Heart right ventricle (tissue), 16 donors: ENCODE data around the gene EXD2. TPM values are rescaled to one million over a fixed set of nuclear protein-coding genes. Genes with fewer than 3 reads are reported as not detected.

Experiments
- ATAC-seq, 8 donors: fragments of 200-7000 bp; cut with Tn5 transposase; one replicate each; pipeline ENCODE4 v1.9.1; 2020; ENCODE audit warnings: mild to moderate bottlenecking in 8 of 8, moderate library complexity in 8 of 8, moderate number of reproducible peaks in 1 of 8
- DNase-seq, 2 donors: peaks; one replicate each; pipeline ENCODE4 v3.0.0-alpha.2; 2020
- H3K27ac ChIP-seq, 10 donors: fragments of 200-600 bp; sonication (generic) in 2 of 10; one replicate each; pipeline versions ENCODE4 v1.5.0 to v1.8.0; 2020 to 2022; ENCODE audit warnings: mild to moderate bottlenecking in 3 of 10
- H3K27me3 ChIP-seq, 7 donors: fragments of 200-600 bp; one replicate each; pipeline ENCODE4 v1.8.0; 2021 to 2022; ENCODE audit warnings: mild to moderate bottlenecking in 2 of 7
- H3K36me3 ChIP-seq, 9 donors: fragments of 200-600 bp; sonication (generic) in 1 of 9; one replicate each; pipeline versions ENCODE4 v1.5.0 to v1.8.0; 2020 to 2022; ENCODE audit warnings: mild to moderate bottlenecking in 2 of 9
- H3K4me1 ChIP-seq, 9 donors: fragments of 200-600 bp; sonication (generic) in 1 of 9; one replicate each; pipeline versions ENCODE4 v1.5.0 to v1.8.0; 2020 to 2022; ENCODE audit warnings: mild to moderate bottlenecking in 4 of 9
- H3K4me3 ChIP-seq, 10 donors: fragments of 200-600 bp; sonication (generic) in 2 of 10; one replicate each; pipeline versions ENCODE4 v1.5.0 to v1.8.0; 2020 to 2022; ENCODE audit warnings: mild to moderate bottlenecking in 7 of 10, moderate library complexity in 2 of 10
- H3K9me3 ChIP-seq, 11 donors: fragments of 200-600 bp in 10 of 11; sonication (generic) in 2 of 11; one replicate each; pipeline versions ENCODE4 v1.5.0 to v1.8.0; 2013 to 2022; ENCODE audit warnings: mild to moderate bottlenecking in 2 of 11, control low read depth in 1 of 11, moderate library complexity in 1 of 11
- CTCF ChIP-seq, 9 donors: fragments of 200-600 bp; sonication (generic) in 2 of 9; IDR thresholded peaks; one replicate each; pipeline versions ENCODE4 v1.5.0 to v1.8.0; 2021 to 2022; ENCODE audit warnings: antibody characterized with exemption in 9 of 9, mild to moderate bottlenecking in 5 of 9, moderate library complexity in 1 of 9
- WGBS, 2 donors: extraction: QIAGEN DNeasy Blood & Tissue Kit; methylation state at CpG; one replicate each; pipeline ENCODE4 v1.1.7; 2013; ENCODE audit warnings: inconsistent platforms in 1 of 2; 5-methylcytosine and 5-hydroxymethylcytosine counted together
- intact Hi-C, 10 donors: fragments of 100-400 bp; cut with DNase I; formaldehyde crosslinking; loops; one replicate each; pipeline versions ENCODE4 v1.11.1 to v1.14.2; 2022
- polyA plus RNA-seq, 2 donors: library from polyadenylated mRNA; stranded (reverse); fragments of 200-250 nt; gene quantifications; one replicate each; pipeline ENCODE4 v1.2.3, GENCODE V29; 2013
- total RNA-seq, 10 donors: library from RNA; stranded (reverse); fragmentation: NEBNext Ultra II Directional in 3 of 10; extraction: Animal tissue kit (Norgen Biotek cat#: 25700) in 3 of 10; gene quantifications; one replicate each; pipeline versions ENCODE4 v1.2.1 to v1.2.4, GENCODE V29; 2021 to 2023
- donor health status: Arrhythmogenic right ventricular cardiomyopathy.
- donor health status: ischemic (EF 13 %, LVEDD 7.1; RV severe dilation, severe dysfunction).
- donor health status: healthy with polysubstance abuse.
- donor health status: DM: no; HTN: yes; CAD: no.
- donor health status: DM: no; HTN: no; CAD: no.
- donor health status: ischemic (EF 25% LVEDD 6.9; RV normal size, moderate dysfunction).
- donor health status: ischemic (EF 25% LVEDD 5.7; RV mildly dilated, moderate dysfunction).
- donor health status: healthy.
- donor health status: DM: yes; HTN: yes; CAD: no.
- donor health status: Ischemic cardiomyopathy.
- donor health status: ischemic (EF 35%, LVEDD 5.7; RV mildly dilated, moderate dysfunction).
- donor health status: nonischemic (EF 11% LVEDD 7.7; RV severe dilation, severe dysfunction).
- donor health status: DM: yes; HTN: yes; CAD: no.
- donor health status: PGD.
- donor health status: ischemic (EF 29% LVEDD 5.4; RV normal size, mild dysfunction).
- donor health status: nonischemic (EF 23%, LVEDD 6.1; RV moderate dilation, normal function).

EXD2 gene
- total and polyA plus RNA-seq, 12 donors = 9.8 to 22.4 (median 16.2) TPM

GRCh38 chr14:69261761-69262331 lies 70.5 kb downstream of the EXD2 start:
- H3K4me1 ChIP-seq = peaks cover 6 to 70% (median 54%) of the 10 kb centered on the region in 9 donors
- peak overlapping the region; percentile 47 to 86 (median 81) for H3K27ac ChIP-seq
- no peak for TF ChIP-seq CTCF (IDR thresholded peaks at IDR 0.05)
- WGBS, 2 donors = 34 to 45% methylated on average over 5 of the region's 5 CpGs
- peaks cover 0 to 74% (median 19%) of the 10 kb centered on the region in 7 donors for H3K27me3 ChIP-seq
- no peaks in the 10 kb centered on the region for H3K36me3 ChIP-seq
- H3K9me3 ChIP-seq = no peaks in the 10 kb centered on the region
- peak; percentile 51 to 54 for DNase-seq
- H3K4me3 ChIP-seq = peak overlapping the region in 9 of 10 donors; percentile 59 to 87 (median 72)
- intact Hi-C loops = loop anchor here in 3 of 10 donors (2.0 to 10.0 kb wide), 3 partner anchors 27 to 55 kb away; no protein-coding TSS in a partner anchor
- peak; percentile 5 to 81 (median 47) for ATAC-seq

GRCh38 chr14:69262516-69262915 lies 71.2 kb downstream of the EXD2 start:
- no peaks in the 10 kb centered on the region for H3K36me3 ChIP-seq
- H3K4me1 ChIP-seq = peaks cover 8 to 77% (median 60%) of the 10 kb centered on the region in 9 donors
- intact Hi-C loops = loop anchor here in 1 of 10 donors (10.0 kb wide), 1 partner anchor 52 kb away; no protein-coding TSS in a partner anchor
- DNase-seq (no peak), ATAC-seq (no peak)
- peaks cover 0 to 68% (median 19%) of the 10 kb centered on the region in 7 donors for H3K27me3 ChIP-seq
- H3K4me3 ChIP-seq = no peak overlapping the region
- WGBS, 2 donors = 62 to 66% methylated on average over 3 of the region's 3 CpGs
- TF ChIP-seq CTCF (IDR thresholded peaks at IDR 0.05) = no peak
- no peaks in the 10 kb centered on the region for H3K9me3 ChIP-seq
- H3K27ac ChIP-seq = peak overlapping the region in 9 of 10 donors; percentile 47 to 86 (median 81)

GRCh38 chr14:69263364-69263763 lies 72.1 kb downstream of the EXD2 start:
- Histone ChIP-seq H3K27ac (peak overlapping the region; percentile 16 to 86 (median 70)), H3K4me3 (peak overlapping the region in 1 of 10 donors; percentile 14), H3K9me3 (no peaks in the 10 kb centered on the region), H3K36me3 (no peaks in the 10 kb centered on the region), H3K27me3 (peaks cover 0 to 60% (median 14%) of the 10 kb centered on the region in 7 donors), H3K4me1 (peaks cover 11 to 86% (median 69%) of the 10 kb centered on the region in 9 donors)
- 54 to 64% methylated on average over 6 of the region's 6 CpGs for WGBS, 2 donors
- intact Hi-C loops = loop anchor here in 1 of 10 donors (10.0 kb wide), 1 partner anchor 51 kb away; no protein-coding TSS in a partner anchor
- DNase-seq (peak; percentile 44 to 66), ATAC-seq (peak in 7 of 8 donors; percentile 7 to 58 (median 37))
- TF ChIP-seq CTCF (IDR thresholded peaks at IDR 0.05) = no peak

- Histone ChIP-seq H3K27me3 (peaks cover 0 to 56% (median 11%) of the 10 kb centered on the region in 7 donors), H3K4me1 (peaks cover 13 to 90% (median 73%) of the 10 kb centered on the region in 9 donors), H3K9me3 (no peaks in the 10 kb centered on the region), H3K4me3 (peak overlapping the region in 1 of 10 donors; percentile 14), H3K27ac (peak overlapping the region in 9 of 10 donors; percentile 16 to 86 (median 72)), H3K36me3 (no peaks in the 10 kb centered on the region)
- intact Hi-C loops = loop anchor here in 1 of 10 donors (10.0 kb wide), 1 partner anchor 51 kb away; no protein-coding TSS in a partner anchor
- peak in 1 of 2 donors; percentile 46 for DNase-seq
- no peak for TF ChIP-seq CTCF (IDR thresholded peaks at IDR 0.05)
- 43 to 48% methylated on average over 8 of the region's 8 CpGs for WGBS, 2 donors
- ATAC-seq = peak in 1 of 8 donors; percentile 23
Observed at GRCh38 chr14:69263771-69264170, 72.5 kb downstream of the EXD2 start.
